GM12873 (cell line): ENCODE results near the gene PYGL.

Source experiments
- TF ChIP-seq, protein P1 (sequence below): IDR thresholded peaks from 2 replicates; pipeline ENCODE4 v1.5.1; 2012; ENCODE audit warnings: low read depth, mild to moderate bottlenecking, moderate library complexity, low read length, control low read depth; ENCODE audit not compliant: insufficient read depth; ENCODE audit errors: missing control alignments

PYGL gene

DNA sequence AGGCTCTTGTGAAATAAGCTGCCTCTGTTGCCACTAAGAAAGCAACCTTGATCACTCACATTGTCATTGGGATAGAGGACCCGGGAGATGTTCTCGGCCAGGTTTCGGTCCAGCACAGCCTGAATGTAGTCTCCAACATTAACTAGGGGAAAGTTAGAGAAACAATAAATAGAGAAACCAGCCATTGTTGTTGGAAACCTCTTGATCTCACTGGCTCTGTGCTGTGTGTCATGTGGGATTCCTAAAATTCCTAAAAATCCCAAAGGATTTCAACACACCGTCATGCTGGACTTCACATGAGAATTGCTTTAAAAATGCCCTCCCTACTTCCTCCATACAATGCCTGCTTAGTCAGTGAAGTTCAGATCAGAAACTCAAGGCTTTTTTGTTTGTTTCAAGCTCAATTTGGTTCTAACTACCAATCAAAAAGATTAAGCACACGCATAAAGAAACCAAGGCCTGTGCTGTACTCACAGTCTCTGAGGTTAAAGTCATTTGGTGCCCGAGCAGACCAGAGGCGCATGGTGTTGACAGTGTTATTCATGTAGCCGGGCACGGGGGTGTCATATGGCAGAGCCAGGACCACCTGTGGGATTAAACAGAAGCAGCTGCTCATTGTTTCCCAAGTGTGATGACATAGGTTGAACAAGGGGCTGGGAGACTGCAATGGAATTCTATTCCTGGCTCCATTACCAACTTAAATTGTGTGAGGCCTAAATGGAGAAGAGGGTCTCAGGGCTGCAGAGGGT lies 23.6 kb downstream of the PYGL start:
- TF ChIP-seq, protein P1, sequence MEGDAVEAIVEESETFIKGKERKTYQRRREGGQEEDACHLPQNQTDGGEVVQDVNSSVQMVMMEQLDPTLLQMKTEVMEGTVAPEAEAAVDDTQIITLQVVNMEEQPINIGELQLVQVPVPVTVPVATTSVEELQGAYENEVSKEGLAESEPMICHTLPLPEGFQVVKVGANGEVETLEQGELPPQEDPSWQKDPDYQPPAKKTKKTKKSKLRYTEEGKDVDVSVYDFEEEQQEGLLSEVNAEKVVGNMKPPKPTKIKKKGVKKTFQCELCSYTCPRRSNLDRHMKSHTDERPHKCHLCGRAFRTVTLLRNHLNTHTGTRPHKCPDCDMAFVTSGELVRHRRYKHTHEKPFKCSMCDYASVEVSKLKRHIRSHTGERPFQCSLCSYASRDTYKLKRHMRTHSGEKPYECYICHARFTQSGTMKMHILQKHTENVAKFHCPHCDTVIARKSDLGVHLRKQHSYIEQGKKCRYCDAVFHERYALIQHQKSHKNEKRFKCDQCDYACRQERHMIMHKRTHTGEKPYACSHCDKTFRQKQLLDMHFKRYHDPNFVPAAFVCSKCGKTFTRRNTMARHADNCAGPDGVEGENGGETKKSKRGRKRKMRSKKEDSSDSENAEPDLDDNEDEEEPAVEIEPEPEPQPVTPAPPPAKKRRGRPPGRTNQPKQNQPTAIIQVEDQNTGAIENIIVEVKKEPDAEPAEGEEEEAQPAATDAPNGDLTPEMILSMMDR, result no peak

DNA sequence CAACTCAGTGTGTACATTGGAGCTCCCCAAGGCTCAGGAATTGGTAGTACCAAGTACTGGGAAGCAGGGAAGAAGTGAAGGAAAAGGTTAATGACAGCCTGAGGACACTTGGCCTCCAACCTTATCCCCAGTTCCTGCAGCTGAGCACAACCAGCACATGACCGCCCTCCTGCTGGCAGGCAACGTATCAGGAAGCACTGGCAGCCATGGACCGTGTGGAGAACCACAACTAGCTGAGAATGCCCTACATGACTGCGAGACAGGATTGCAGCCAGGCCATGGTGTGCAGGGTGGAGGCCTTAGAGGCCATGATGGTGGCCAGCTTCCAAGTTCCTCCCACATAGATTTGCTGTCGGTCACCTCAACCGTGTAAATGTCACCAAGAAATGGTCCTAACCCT lies 26.8 kb downstream of the PYGL start:
- TF ChIP-seq, protein P1, result no peak

DNA sequence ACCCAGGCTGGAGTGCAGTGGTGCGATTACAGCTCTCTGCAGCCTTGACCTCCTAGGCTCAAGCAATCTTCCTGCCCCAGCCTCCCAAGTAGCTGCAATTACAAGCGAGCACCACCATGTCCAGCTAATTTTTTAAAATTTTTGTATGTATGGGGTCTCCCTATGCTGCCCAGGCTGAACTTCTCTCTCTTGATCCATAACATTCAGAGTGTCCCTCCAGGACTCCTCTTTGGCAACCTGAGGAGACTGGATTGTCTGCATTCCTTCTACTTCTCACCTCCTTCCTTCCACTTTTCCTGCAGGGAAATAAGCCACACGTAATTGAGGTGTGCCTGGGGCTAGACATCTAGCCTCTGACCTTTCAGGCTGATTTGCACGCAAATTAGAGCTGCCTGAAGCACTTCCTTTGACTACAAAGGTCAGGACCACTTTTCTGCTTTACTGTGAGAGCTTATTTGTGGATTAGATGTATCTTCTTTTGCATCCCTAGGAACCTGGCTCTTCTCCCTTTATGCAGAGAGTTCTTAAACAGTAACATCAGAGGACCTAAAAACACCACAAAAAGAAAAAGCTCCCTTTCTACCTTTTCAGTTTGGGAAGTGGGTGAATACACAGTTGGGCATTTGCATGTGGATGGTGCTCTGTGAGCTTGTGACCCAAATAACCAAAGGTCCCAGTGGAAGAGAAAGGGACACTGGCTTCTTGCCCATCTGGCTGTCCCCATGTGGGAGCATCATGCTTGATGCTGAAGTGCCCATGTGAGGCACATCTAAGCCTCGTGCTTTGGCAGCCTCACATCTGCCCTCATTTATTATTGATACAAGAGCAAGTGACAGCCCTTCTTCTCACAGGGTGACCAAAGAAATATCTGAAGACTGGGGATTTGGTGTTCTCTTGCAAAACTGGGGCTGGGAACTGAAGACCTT lies 33.5 kb downstream of the PYGL start:
- TF ChIP-seq, protein P1, result no peak

DNA sequence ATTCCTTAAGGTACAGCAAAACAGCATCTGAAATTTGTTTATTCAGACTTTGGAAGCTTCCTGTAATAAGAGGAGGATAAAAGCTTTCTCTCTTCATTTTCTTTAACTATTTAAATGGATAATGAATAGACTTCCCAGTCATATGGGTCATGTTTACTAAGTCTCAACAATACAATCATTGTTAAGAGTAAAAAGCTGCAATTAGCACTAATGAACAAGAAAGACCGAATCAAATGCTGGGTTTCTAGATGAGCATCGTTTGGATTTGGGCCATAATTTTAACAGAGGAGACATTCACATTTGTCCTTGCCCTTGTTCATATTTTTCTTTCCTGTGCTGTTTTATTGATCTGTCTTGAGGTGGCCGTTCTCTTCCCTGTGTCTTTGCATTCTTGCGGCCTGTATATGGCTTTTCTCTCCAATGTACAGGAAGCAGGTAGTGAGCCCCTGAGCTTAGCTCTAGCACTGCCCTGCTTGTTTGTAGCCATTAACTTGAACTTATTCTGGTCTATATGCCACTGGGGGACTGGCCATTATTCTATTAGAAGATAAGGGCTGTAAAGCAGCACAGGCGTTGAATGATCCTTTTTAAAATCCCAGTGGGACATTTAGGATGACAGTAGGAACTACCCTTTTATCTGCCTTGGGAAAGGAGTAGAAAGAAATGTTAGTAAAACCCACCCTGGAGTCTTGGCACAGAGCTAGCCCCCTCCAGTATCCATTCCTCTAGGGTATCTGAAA lies 37.8 kb downstream of the PYGL start:
- TF ChIP-seq, protein P1, result no peak

DNA sequence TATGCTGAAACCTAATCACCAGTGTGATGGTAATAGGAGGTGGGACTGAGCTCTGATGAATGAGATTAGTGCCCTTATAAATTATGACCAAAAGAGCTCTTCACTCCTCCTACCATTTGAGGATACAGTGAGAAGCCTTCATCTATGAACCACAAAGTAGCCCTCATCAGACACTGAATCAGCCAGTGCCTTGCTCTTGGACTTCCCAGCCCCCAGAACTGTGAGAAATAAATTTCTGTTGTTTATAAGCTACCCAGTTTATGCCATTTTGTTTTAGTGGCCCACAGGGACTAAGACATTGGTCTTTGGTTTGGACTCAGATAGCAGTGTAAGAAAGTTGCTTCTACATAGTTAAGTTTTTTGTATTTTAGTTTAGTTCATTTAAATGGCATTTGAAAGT lies 39.6 kb downstream of the PYGL start:
- TF ChIP-seq, protein P1, result no peak

DNA sequence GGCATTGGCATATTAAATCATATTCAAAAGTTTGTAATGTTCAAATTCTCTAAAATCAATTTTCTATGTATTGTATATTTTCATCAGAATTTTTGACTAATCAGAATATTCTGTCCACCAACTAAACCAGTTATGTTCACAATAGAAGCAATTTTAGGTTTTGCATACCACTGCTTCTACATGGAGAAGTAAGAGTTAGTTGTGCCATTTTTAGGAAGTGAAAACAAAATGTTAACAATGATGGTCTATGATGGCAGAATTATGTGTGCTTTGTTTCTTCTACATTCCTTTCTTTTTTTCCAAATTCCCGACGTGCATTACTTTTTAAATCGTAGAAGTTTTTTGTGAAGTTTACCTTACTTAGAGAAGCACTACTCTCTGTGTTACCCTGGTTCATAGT lies 42.9 kb downstream of the PYGL start:
- TF ChIP-seq, protein P1, result no peak

DNA sequence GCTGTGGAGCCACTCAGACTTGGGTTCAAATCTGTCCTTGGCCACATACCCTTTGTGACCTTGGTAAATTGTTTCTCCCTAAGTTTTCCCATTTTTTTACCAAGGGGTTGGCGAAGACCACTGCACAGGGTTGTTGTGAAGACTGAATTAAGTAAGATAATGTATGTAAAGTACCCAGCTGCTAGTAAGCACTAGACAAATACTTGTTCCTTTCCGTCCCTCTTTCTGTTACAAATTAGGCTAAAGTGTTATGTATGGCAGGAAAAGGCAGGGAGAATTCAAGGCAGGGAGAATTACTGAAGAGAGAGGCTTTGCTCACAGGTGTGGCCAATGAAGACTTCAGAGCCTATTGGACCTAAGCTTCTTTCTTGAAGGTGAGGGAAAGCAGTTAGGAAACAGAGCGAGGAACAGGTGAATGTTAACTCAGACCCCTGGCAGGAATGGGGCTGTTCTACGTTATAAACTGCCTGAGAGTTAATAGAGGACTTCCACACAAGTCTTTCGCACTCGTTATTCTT lies 46.6 kb downstream of the PYGL start:
- TF ChIP-seq, protein P1, result no peak
